Inferior parietal cortex (tissue), 1 donor: ENCODE measurements around the gene PAXIP1.

Source experiments
- DNase-seq: peaks from one replicate; pipeline ENCODE4 v3.0.0-alpha.2; 2016; ENCODE audit errors: extremely low spot score

PAXIP1 gene

DNA sequence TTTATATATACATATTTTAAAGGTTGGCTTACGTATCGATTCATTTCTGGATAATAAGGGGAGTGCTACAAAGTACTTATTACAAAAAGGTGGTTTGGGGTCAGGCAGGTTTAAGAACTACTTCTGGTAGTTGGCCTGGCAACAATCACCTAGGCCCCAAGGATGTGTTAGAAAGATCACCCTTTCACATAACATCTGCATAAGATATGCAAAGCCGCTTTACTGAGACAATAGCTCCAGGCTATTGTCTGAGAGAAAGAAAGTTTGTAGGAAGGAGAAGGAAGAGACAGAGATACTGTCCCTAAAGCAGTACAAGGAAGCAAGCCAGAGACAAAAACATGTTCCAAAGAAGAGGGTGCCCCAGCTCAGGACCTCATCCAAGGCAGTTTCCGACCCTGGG is 6.2 kb downstream of the PAXIP1 start:
- DNase-seq: no peak

DNA sequence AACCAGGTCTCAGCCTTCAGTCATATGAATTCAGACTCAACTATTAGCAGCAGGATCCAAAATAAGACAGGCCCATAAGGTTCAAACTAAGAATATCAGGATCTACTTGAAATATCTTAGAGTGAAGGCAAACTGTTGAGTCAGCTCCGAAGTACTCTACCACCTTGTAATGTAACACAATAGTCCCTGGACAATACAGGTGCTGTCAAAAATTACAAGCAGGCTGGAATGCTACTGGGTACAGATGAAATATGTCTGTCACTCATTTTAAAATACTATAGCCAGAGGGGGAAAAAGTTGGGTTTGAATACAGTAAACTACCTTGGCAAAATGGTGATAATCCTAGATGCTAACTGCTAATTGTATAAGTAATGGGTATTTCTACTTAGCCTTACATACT is 6.8 kb downstream of the PAXIP1 start:
- DNase-seq: no peak

DNA sequence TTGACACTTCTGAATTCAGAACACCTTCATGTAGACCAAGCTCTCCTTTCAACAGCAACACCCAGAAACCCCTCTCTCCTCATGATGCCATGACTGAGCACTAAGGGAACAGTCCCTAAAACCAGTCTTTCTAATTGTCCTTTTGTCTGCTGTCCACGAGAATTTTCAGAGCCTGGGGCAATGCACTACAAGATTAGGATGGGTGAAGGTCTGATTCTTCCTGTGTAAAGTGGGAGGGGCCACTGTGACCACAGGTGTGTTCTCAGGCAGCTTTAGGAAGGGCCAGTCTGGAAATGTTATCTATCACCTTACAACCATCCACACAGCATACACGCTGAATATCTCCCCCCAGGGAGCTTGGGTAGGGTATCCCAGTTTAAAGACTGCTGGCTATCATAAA is 7.9 kb downstream of the PAXIP1 start:
- no peak for DNase-seq

DNA sequence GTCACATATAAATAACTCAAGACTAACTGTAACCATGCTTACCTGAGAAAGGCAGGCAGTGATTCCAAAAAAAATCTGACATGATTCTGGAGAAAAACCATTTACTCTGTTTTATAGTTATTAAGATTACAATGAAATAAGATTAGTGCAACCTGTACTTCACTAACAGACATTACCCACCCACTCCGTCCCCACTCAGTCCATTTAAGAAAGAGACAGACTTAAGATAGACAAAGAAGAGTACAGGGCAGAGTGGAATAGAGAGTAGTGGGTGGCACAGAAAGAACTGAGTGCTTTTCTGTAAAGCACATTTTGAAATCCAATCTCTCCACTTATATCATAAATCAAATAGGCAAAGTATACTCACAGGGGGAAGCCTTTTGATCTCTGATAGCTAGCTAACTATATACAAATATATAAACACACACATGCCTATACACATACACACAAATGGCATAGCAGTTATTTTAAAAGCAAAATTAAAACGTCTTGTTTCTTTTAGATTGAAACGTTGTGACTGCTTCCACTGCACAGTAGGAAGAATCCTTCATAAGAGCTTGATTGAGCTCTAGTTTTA is 11.9 kb downstream of the PAXIP1 start:
- no peak for DNase-seq

DNA sequence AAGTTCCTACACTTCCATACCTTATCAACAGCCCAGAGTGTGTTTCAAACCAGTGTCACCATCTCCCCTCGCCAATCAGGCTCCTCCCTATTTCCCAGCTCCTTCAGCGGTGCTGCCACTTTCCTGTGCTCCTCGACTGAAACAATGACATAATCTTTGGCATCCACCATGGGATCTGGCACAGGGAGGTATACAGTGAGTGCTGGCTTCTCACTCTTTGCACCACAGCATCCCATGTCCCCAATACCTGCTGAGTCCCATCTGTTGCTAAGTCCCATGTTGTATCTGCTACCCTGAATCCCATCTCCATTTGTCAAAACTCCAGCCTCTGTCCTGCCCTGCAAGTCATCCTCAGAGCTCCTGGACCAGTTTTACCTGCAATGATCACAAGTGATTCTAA is 15.4 kb downstream of the PAXIP1 start:
- no peak for DNase-seq

DNA sequence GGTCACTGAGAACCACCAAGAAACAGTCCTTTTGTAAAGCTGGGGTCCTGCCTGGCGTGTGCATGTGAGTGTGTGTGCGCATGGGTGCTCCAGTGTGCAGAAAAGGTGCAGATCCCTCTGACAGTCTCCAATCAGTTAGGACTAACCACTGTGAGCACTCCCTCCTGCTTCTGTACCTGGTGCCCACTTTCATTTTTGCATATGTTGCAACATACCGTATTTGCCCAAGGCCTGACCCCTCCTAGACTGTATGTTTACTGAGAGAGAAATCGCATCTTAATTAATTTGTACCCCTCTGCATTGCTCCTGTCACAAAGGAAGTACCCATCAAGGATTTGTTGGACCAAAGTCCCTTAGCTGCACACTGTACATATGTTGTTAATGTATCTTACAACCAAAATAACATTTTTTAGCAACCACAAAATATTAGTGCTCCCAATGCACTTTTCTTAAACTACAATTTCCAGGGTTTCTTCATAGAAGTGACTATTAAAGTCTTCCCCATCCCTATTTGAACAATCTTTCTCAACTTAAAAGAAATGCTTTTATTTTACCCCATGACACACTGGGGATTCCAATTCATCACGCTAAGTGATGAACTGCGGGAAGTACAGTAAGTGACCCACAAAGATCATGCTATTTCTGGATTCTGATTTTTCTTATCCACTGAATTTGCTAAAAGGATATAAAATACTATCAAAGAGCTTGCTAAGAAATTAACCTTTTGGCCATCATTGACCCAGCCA is 16.6 kb downstream of the PAXIP1 start:
- DNase-seq: no peak

DNA sequence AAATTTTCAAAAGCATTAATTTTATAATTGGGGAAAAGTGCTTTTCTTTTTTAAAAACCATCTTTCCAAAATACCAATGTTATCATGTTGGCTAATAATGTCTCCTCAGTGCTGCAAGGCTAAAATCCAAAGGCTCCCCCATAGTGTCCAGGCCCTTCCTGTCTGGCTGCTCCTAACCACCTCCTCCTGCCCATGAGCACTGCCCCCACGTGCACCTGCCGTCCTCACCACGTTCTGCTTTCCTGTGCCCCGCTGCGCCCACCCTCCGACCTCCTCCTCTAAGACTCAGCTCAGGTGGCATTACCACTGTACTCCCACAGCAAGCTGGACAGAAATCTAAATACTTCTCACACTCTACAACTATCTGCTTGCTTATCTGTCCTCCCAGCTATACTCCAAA is 17.7 kb downstream of the PAXIP1 start:
- DNase-seq: no peak

DNA sequence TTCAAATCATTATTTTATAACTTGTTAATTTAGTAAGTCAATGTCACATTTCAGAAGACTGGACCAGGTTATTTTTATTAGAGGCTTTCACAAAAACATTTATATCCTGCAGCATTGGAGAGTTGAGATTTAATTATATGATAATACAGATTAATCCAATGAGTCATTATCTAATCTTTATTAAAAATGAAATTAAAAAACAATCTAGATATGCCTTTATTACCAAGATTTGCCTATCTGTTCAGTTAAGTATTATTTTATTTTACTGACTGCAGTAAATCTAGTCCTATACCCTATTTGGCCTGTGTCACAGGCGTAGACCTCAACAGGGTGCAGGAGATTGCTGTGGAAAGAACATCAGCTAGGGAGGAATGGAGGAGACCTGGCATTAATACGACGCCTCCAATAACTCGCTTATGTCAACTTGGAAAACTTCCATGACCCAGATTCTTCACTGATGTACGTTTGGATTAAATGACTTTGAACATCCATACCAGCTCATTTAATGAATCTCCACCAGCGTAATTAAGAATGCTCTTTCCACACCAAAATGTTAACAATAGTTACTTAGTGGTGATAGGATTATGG is 18.2 kb downstream of the PAXIP1 start:
- DNase-seq: no peak

DNA sequence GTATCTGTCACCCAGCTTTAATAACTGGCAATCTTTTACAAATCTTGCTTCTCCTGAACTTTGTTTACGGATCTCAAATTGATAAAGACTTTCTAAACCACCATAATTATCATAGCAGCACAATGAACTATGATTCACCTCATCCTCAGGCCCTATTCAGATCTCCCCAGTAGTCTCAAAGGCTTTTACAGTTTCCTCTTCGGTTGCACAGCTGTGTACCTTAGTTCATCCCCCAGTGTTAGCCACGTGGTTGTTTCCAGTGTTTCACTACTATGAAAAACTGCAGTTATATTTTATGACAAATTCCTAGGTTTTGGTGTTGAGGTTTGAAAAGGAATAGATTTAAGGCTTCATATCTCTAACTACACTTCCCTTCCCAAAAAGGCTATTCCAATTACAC is 24.9 kb downstream of the PAXIP1 start:
- DNase-seq: no peak

DNA sequence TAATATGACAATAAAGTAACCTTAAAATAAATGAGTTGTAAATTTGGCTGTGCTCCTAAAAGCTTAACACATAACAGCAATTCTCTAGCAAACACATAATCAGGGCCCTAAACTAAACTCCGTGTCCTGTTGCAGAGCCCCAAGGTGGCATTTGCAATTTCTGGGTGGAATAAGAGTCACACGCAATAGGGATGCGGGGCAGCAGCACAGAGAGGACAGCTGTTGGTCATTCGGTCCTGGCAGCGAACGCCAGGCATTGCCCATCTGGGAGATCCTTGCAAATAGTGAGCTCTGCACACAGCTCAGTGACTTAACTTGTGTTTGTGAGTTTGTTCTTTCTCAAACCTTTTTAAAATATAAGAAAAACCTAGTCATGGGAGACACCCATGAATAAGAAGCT is 25.7 kb downstream of the PAXIP1 start:
- DNase-seq: no peak

DNA sequence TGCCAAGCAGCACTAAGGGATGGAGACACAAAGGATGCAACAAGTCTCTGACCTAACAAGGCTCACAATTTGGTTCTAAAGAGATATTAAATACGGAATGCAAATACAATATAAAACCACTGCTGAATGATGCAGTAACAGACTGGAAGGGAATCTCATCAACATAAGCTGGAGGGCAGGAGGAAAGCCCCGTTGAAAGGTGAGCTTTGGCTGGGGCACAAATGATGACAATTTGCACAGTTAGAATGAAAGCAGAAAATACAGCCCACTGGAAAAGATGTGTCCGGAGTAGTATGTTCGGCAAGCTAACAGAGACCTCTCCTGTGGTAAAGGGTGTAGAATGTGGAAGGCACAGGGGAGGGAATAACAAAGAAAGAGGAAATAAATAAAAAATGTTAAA is 26.1 kb downstream of the PAXIP1 start:
- no peak for DNase-seq

DNA sequence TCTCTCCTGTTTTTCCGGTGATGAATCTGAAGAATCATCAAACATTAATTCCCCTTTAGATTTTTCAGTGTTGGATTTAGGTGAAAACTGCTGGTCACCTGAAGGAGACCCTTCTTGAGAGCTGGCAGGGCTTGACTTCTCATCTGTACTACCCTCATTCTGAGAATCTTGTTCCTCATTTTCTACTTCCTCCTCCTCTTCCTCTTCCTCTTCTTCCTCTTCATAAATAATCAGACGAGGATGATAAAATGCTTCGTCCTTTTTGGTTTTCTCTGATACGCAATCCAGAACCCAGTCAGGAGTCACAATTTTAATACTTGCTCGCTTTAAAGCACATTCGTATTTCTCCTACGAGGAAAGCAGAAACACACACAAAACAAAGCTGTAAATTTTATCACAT is 26.9 kb downstream of the PAXIP1 start:
- no peak for DNase-seq

DNA sequence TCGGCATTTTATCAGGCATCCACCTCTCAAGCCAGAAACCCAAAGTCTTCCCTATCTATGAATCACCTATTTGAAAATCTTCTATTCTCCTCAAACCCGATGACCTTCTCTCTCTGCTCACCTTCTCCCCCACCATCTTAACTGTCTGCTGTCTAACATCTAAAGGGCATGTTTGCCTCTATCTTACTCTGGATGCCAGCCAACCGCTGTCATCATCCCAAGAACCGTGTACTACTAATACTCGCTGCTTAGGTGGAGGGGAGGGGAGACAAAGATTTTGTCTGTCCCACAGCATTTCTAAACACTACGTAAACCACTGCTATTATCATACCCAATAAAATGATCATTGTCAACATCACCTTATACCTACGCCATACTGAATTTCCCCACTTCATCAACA is 29.5 kb downstream of the PAXIP1 start:
- no peak for DNase-seq

DNA sequence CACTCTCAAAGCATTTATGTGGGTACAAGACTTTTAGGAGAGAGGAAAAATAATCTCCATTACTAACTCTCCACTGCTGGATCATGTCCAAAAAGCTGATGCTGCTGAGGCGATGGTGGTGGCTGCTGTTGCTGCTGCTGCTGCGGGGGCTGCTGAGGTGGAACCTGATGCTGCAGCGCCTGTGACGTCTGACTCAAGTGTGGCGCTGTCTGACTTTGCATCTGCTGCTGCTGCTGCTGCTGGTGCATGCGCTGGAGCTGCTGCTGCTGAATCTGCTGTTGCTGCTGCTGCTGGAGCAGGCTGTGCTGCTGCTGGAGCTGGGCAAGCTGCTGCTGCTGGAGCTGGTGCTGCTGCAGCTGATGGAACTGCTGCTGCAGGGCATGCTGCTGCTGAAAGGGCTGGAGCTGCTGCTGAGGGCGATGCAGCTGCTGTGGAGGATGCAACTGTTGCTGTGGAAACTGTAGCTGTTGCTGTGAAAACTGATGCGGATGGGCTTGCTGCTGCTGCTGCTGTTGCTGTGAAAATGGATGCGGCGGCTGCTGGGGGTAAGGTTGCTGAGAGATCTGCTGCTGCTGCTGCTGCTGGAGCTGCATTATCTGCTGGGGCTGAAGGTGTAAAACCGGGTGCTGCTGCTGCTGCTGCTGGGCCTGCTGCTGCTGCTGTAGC is 34.5 kb downstream of the PAXIP1 start:
- DNase-seq: no peak

DNA sequence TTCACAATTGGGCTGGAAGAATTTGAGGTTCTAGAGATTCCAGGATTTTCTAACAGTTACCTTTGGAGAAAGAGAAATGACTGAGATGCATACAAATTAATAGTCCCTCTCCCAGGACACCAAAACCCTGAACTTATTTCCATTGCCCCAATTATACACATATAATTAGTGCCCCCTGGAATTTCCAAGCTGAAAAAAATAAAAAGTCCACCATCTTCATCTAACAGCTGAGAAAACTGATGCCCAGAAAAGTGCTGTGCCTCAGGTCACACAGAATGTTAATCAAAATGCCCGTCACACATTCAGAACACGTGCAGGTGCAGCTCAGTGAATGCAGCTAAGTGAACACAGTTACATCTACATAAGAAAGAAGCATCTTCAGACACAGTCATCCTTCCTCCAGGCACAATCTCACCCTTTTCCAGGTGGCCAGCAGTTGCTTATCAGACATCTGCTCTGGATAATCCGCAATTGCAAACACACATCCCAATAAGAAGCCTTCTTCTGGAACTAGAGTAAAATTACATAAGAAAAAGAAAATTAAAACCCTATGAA is 35.4 kb downstream of the PAXIP1 start:
- DNase-seq: no peak

DNA sequence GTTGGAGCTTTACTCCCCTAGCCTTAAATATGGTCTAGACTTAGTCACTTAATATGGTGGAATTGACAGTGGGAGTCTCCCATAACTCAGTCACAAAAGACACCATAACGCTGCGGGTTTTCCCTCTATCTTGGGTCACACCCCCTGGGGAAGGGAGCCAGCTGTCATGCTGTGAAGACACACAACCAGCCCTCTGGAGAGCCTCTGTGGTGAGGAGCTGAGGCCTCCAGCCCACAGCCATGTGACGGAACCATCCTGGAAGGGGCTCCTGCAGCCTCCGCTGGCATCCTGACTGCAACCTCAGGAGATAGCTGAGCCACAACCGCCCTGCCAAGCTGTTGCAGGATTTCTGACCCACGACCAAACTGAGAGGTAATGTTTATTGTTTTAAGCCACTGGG is 37.9 kb downstream of the PAXIP1 start:
- no peak for DNase-seq

DNA sequence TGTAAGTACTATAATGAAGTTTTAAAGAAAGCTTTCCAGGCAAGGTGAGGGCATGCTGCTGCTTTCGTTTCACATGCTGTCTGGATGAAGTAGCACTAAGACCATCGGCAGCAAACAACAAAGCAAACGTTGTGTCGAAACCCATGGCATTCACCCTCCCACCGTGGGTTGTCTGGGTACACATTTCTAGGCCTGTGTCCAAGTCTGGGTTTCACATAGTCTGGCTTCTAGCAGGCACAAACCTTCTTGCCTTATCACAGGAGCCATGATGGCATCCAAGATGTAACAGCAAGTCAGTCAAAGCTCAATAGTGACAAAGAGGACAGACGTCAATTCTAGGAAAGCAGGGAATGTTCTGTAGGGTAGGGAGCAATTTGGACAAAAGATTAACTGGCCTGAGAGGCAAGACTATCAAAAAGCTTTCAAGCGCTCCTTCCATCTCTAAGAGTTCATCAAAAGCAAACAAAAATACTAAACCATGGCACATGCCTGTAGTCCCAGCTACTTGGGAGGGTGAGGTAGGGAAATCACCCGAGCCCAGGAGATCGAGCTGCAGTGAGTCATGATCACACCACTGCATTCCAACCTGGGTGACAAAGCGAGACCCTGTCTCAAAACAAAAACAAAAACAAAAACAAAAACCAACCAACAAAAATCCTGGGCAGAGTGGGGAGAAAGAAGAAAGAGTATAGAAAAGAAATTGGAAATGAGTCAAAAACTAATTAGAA is 42.7 kb downstream of the PAXIP1 start:
- DNase-seq: peak; percentile 53

DNA sequence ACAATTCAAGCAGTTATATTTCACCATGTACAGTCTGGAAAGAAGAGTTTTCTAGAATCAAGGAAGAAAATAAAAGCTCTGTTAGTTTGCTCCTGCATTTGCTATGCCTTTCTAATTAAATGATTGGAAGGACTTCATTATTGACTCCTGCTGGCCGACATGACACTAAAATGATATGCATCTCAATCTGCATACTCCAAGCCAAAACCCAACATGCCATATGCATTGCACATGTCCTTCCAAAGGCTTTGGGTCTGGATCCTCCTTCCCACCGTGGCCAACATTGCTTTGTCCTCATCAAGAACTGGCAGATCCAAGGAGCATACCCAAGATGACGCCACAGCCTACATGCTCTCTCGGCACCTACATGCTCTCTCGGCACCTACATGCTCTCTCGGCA is 46.5 kb downstream of the PAXIP1 start:
- no peak for DNase-seq

DNA sequence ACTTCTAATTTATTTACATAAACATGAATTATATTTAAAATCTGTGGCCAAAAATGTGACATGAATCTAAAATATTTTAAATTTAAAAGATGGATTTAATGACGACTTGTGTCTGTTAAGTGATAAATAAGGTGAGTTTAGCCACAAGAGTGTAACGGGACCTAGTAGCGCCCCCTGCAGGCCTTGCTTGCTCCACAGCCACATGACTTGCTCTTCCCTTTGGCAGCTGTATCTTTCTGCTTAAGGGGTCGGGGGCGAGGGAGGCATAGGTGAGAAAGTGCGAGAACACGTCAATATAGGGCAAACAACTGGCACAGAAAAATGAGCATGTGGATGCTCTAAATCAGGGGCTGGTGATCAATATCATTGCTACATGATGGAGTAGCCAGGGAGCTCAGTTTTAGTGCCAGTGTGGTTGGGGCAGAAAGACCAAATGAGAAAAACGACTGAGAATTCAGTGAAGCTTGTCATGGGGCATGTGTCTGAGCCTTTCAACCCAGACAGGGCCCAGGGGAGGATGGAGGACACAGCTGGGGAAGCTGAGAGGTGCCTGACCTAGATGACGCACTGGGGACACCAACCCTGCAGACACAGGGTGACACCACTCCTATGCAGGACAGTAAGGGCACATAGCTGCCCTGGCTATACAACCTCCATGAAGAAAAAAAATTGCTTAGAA is 49.8 kb downstream of the PAXIP1 start:
- DNase-seq: no peak

DNA sequence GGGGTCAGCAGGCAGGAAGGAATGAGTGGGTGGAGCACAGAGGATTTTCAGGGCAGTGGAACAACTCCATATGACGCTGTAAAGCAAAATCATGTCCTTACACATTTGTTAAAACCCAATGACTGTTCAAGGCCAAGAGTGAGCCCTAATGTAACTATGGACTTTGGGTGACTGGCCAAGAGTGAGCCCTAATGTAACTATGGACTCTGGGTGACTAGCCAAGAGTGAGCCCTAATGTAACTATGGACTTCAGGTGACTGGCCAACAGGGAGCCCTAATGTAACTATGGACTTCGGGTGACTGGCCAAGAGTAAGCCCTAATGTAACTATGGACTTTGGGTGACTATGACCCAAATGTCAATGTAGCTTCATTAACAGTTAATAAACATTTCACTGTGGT is 52.0 kb downstream of the PAXIP1 start:
- no peak for DNase-seq

DNA sequence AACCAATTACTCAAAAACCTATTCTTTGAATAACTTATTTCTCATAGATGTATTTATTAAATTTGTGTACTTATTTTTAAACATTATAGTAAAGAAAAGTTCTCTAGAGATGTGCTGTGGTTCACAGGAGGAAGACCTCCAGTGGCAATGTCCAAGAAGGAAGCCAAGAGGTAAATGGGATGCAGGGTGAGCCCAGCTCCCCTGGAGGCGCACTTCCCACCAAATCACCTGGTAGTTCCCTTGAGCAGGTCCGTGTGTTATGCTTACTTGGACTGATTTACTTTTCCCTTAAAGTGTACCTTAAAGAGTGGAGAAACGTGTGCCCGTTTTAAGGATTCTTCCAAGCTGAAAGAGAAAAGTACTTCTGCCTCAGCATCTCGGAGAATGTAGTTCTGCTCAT is 55.3 kb downstream of the PAXIP1 start:
- DNase-seq: no peak
